HepG2 (cell line): Measurements from ENCODE around the gene LHFPL2.

Source experiments
- FOXP1 ChIP-seq, 2 experiments: fragments of 450-650 bp in 1 of 2; IDR thresholded peaks; 2 replicates each; pipeline ENCODE4 v1.6.1; 2017 to 2018; ENCODE audit warnings: antibody characterized with exemption in 1 of 2
- MAFK ChIP-seq, 2 experiments: IDR thresholded peaks in 1 of 2; conservative IDR thresholded peaks in 1 of 2; 2 replicates each; pipeline ENCODE4 v1.6.1; 2011; ENCODE audit warnings: improper control_type of control experiment in 2 of 2, low read length in 2 of 2
- MYC ChIP-seq: sonication (generic); formaldehyde crosslinking; IDR thresholded peaks from 2 replicates; pipeline ENCODE4 v1.9.0; 2021; ENCODE audit warnings: missing genetic modification reagents, borderline replicate concordance
- PHB2 ChIP-seq: fragments of 450-650 bp; IDR thresholded peaks from 2 replicates; pipeline ENCODE4 v1.6.1; 2018; ENCODE audit not compliant: partially characterized antibody
- SIN3A ChIP-seq: IDR thresholded peaks from 2 replicates; pipeline ENCODE4 v1.6.1; 2011; ENCODE audit warnings: low read depth, mild to moderate bottlenecking, control low read depth, low read length, borderline replicate concordance
- SMARCC2 ChIP-seq: fragments of 450-650 bp; IDR thresholded peaks from 2 replicates; pipeline ENCODE4 v1.6.1; 2017; ENCODE audit warnings: antibody characterized with exemption, mild to moderate bottlenecking
- ZC3H4 ChIP-seq: sonication (generic); formaldehyde crosslinking; IDR thresholded peaks from 2 replicates; pipeline ENCODE4 v1.4.0; 2020; ENCODE audit warnings: missing genetic modification reagents, borderline replicate concordance
- ZNF121 ChIP-seq: sonication (generic); formaldehyde crosslinking; IDR thresholded peaks from 2 replicates; pipeline ENCODE4 v1.5.0; 2020; ENCODE audit warnings: mild to moderate bottlenecking, missing genetic modification reagents
- ZNF260 ChIP-seq: sonication (generic); formaldehyde crosslinking; IDR thresholded peaks from 2 replicates; pipeline ENCODE4 v1.4.0; 2020; ENCODE audit warnings: missing genetic modification reagents, low read depth, mild to moderate bottlenecking, borderline replicate concordance
- TF ChIP-seq, protein P1 (sequence below): IDR thresholded peaks from 2 replicates; pipeline ENCODE4 v1.6.1; 2016; ENCODE audit warnings: missing compliant biosample characterization, missing genetic modification reagents, borderline replicate concordance
- TF ChIP-seq, protein P2 (sequence below): IDR thresholded peaks from 2 replicates; pipeline ENCODE4 v1.6.1; 2016
- TF ChIP-seq, protein P3 (sequence below): sonication (generic); formaldehyde crosslinking; IDR thresholded peaks from 2 replicates; pipeline ENCODE4 v1.4.0; 2020; ENCODE audit warnings: mild to moderate bottlenecking, low read depth, missing genetic modification reagents

DNA sequence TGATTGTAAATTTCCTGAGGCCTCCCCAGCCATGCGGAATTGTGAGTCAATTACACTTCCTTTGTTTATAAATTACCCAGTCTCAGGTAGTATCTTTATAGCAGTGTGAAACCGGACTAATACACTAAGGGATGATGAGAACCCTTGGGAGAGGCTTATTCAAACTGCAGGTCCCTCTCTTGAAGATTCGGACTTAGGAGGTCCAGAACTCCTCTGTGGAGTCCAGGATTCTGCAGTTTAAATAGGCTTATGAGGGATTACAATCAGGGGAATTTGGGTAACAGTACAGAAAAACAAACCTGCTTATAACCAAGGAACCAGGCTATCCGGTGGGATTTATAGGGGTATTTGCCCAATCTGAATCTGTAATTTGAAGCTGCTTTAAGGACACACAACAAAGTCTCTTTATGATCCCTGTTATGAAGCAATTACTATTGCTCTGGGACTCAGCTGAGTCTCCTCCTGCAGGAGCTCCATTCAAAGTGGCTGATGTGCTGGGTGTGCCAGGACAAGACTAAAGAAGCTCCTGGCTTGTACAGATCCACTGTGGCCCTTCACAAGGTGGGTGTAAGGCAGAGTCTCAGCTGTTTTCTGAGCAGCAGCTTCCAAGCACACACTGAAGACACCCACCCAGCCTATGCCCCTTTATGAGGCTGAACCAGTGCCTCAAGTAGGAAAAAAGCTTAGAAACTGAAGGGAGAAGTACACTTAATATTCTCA lies 41.8 kb upstream of the LHFPL2 start:
- TF ChIP-seq ZNF121 (CRISPR knock-in tag) (no peak), PHB2 (no peak), MYC (CRISPR knock-in tag) (no peak), ZC3H4 (CRISPR knock-in tag) (no peak), FOXP1 (IDR thresholded peaks at IDR 0.05) (no peak), FOXP1 (CRISPR knock-in tag; IDR thresholded peaks at IDR 0.05) (no peak), MAFK (conservative IDR thresholded peaks at IDR 0.05 in 1 of 2, IDR thresholded peaks at IDR 0.05 in 1 of 2; ENCODE audit: low read length in 2 of 2) (no peak), SMARCC2 (no peak), SIN3A (no peak), ZNF260 (CRISPR knock-in tag) (no peak)
- TF ChIP-seq, protein P1, sequence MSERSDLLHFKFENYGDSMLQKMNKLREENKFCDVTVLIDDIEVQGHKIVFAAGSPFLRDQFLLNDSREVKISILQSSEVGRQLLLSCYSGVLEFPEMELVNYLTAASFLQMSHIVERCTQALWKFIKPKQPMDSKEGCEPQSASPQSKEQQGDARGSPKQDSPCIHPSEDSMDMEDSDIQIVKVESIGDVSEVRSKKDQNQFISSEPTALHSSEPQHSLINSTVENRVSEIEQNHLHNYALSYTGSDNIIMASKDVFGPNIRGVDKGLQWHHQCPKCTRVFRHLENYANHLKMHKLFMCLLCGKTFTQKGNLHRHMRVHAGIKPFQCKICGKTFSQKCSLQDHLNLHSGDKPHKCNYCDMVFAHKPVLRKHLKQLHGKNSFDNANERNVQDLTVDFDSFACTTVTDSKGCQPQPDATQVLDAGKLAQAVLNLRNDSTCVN (CRISPR knock-in tag) = no peak
- TF ChIP-seq, protein P2, sequence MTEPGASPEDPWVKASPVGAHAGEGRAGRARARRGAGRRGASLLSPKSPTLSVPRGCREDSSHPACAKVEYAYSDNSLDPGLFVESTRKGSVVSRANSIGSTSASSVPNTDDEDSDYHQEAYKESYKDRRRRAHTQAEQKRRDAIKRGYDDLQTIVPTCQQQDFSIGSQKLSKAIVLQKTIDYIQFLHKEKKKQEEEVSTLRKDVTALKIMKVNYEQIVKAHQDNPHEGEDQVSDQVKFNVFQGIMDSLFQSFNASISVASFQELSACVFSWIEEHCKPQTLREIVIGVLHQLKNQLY (CRISPR knock-in tag) = no peak
- TF ChIP-seq, protein P3, sequence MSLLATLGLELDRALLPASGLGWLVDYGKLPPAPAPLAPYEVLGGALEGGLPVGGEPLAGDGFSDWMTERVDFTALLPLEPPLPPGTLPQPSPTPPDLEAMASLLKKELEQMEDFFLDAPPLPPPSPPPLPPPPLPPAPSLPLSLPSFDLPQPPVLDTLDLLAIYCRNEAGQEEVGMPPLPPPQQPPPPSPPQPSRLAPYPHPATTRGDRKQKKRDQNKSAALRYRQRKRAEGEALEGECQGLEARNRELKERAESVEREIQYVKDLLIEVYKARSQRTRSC = no peak
